RKO (cell line): ENCODE measurements around the gene DOK3.
"Not testable (repeated sequence)": the region's sequence is repeated elsewhere in the genome, so short reads cannot be mapped to it uniquely, and the experiment has no call there.

Experiments
- DNase-seq: peaks from one replicate; pipeline ENCODE4 v3.0.0-alpha.2; 2016; ENCODE audit warnings: low spot score

Gene DOK3

DNA sequence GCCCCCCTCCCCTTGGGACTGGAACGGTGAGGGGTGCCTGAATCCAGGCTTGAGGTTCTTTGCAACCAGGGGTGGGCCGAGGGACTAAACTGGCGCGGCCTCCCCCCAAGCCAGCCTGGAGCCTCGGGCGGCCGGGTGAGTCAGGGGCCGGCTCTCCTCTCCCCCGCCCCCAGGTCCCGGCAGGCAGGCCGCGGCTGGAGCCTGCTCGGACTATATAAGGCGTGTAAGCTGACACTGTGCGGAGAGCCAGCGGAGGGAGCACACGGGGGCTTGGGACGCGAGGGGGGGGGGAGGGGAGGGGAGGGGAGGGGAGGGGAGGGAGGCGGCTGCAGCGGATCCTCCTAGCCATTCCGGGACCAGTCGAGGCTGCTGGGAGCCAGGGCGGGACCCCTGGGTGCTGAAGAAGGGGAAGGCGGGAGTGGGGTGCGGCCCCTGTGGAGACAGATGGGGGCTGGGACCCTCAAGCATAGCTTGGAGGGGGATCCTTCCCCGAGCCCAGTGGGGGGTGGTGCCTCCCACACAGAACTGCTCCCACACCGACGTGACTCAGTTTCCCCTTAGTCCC, 12.8 kb downstream of the DOK3 start:
- DNase-seq: peak; percentile 96

DNA sequence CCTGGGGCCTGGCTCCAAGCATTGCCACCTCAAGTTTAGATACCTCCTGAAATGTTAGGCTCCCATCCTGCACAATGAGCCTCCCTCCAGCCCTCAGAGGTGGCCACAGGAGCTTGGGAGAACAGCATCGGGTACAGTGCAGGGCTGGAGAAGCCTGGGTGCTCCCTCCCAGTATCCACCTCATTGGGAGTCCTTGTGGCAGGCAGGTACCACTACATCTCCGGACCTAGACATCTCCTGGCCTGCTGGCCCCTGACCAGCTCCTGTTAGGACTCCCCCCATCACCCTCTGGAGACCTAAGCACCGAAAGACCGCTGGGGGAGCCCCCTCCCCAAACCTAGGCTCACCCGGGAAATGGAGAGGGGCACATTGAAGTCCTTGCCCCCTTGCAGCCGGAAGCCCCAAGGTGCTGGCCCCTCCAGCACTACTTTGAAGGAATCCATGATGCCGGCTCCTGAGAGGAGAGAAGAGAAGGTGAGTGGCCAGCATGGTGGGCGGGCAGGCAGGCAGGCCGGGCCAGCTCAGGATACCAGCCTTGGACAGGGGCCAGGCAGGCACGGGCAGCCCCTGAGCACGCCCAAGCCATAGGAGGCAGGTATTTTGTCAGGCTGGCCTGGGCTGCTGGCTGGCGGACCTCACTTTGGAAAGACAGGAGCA, 13.4 kb downstream of the DOK3 start:
- peak; percentile 87 for DNase-seq

DNA sequence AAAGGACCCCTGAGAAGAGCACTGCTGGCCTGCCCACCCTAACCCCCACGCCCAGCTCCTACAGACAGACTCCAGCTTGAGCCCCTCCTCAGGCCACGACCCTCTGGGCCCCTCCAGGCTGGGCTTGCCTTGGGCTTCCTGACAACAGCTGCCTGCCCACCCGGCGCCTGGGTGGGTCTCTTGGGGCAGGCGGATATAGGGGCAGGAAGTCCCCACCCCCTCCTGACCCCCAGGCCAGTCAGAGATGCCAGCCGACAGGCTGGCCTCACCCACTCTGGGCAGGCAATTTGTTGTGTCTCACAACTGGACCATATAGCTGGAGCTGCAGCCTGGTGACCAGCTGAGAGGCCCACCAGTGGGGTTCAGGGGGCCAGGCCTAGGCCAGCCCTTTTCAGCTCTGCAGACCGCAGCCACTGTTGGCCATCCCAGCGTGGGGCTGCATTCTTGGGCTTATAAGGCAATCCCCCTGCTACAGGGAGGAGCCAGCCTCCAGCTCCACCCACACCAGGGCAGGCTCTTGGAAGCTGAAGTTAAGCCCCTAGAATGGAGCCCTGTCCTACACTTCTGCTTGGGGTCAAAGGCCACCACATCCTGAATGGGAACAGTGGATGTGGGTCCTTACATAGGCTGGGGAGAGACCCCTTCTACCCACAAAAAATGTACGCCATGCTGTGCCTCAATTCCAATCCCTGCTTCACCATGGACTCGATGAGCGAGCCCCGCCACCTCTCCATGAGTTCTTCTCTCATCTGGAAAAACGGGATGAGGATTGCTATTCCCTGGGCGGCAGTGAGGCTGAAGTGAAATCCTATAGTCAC, 14.2 kb downstream of the DOK3 start:
- DNase-seq: peak; percentile 82

DNA sequence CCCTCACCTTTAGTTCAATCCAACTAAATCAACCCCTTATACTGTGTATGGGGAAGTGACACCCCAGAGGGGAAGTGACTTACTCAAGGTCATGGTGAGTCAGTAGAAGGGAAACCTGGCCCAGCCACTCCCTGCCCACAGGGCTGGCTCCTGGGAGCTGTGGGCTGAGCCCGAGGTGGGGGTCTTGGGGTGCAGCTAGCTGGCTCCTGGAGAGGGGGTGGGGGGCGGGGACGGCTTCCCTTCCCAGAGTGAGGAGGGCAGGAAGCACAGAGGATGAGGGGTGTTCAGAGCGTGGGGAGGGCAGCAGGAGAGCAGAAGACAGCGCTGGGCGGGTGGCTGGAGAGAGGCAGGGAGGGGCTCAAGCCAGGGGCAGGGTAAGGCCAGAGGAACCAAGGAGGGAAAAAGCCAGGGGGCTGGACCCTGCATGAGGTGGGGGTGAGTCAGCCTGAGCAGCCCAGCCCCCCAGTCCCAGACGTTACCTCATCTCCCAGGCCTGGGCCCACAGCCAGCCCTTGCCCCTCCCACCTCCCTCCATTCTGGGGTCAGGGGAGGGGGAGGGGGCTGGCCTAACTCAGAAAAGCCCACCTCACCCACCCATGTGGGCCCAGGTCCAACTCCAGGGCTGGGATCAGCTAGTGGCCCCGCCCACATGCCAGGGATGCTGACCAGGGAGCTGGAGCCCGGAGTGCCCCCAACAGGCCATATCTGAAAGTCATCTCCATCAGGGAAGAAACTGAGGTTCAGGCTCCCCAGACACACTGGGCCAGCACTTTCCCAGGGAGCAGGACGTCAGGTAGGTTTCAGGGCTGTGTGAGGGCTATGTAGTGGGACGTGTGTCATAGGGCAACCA, 15.1 kb downstream of the DOK3 start:
- DNase-seq: peak; percentile 92

DNA sequence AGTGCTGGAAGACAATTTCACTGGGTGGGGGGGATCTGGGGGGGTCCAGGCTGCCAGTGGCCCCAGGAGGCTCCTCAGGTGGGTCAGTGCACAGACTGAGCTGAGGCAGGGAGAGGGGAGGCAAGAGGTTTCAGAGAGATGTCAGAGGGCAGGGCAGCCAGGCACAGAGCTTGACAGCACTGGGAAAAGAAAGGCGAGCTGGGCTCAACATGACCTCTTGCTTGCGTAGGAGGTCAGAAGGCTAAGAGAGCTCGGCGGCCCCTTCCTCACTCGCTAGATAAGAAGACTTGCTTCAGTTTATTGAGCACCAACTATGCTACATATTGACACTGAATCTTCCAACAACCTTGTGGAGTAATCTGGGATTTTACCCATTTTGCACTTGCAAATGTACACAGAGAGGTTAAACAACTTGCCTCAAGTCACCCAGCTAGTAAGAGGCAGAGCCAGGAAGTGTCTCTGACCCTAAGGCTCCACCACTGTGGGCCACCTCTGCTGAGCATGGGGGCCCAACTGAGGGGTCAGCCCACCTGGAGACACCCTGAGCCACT, 15.8 kb downstream of the DOK3 start:
- DNase-seq: no peak

DNA sequence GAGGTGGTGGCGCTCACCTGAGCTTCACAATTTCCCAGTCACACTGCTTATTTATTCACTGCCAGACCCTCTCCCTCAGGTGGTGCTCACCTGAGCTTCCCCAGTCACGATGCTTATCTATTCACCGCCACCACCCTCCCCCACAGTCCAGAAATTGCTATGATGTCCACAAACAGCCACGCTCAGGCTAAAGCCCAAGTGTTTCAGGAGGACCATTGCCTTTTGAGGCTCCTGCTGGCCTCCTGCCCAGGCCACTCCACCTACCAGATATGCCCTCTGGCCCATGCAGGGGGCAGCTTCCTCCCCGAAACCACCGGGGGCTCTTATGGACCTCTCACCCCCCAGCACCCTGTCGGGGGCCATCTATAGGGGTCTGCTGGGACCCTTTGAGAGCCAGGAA, 16.8 kb downstream of the DOK3 start:
- DNase-seq: no peak

DNA sequence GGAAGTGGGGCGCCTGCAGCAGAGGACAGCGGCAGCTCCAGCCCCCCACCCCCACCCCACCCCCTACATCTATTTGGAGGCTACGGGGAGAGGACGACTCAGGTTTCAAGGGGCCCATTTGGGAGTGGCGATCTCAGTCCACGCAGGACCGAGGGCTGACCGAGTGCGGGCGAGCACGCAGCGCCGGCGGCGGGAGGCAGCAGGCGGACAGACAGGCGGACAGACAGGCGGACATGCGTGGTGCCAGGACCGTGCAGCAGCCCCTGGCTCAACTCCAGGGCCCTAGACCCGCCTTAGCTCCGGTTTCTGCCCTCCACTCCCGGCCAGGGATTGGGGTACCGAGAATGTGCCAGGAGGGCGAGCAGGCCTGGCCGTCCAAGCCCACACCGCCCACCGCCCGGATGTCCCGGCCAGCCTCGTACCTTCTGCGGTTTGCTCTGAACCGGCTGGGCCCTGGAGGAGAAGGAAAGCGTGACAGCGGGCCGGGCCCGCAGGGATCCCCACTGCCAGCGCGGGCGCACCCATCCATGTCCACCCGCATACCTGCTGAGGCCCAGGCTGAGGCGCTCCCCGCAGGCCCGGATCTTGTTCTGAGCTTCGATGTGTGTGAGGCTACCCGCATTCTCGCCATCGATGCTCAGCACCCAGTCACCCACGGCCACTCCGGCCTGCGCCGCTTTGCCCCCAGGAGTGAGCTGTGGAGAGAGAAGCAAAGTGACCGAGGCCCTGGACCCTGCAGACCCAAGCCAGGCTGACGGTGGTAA, 17.5 kb downstream of the DOK3 start:
- no peak for DNase-seq

DNA sequence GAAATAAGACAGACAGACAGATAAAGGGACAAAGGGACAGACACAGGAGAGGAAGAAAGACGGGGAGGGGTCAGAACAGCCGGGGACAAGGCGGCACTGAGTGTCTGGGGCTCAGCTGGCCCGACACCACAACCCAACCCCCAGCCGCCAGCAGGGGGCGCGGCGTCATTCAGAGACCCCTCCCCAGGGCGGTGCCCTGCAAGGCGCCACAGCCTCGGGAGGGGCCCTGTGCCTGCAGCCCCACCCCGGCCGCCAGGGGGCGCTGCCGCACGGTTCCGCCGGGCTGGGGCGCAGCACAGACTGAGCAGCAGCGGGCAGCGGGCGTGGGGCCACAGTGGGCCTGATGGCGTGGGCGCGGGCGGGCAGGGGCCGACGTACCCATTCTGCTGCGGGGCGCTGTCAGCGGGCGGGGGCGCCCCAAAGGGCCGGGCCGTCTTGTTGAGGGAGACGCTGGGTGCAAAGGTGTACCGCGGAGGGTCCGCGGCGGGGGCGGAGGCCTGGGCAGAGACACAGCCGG, 18.1 kb downstream of the DOK3 start:
- peak; percentile 37 for DNase-seq

DNA sequence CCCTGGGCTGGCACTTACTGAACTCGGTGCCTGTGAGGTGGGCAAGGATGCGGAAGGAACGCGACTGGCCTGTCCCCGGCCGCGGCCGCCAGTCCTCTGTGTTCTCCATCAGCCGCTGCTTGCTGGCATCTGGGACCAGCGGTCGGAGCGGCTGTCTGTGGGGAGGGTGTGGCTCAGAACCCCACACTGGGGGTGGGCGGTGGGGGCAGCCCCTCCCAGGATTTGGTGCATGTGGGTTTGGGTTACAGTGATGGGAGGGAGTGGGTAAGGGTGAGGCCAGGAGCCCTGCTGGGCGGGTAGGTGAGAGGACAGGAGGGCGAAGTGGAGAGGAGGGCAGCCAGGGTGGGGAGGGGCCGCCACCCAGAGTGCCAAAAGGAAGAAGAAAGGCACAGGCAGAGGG, 18.6 kb downstream of the DOK3 start:
- DNase-seq: no peak

DNA sequence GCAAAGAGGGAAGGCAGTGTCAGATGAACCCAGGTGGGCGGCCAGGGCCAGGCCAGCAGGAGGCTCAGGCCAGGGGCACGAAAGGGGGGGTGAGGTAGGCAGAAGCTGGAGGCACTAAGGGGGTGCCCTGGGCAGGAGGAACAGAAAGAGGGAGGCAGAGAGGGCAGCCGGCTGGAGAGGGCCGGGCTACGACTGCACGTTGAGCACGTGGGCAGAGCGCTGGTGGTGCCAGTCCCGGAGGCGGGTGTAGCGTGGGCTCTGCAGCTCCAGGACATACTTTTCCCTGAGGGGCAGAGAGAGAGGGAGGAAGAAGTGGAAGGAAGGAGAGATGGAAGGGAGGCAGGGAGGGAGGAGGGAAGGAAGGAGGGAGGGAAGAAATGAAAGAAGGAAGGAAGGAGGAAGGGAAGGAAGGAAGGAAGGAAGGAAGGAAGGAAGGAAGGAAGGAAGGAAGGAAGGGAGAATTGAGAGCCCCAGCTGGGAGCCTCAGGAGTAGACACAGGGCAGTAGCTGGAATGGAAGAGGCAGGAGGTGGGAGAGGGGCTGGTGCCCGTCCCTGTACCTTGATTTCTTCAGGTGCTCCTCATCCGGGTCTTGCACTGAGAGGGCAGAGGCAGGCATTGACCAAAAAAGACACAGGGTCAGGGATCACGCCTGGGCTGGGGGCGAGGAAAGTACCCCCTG, 19.2 kb downstream of the DOK3 start:
- DNase-seq: no peak

DNA sequence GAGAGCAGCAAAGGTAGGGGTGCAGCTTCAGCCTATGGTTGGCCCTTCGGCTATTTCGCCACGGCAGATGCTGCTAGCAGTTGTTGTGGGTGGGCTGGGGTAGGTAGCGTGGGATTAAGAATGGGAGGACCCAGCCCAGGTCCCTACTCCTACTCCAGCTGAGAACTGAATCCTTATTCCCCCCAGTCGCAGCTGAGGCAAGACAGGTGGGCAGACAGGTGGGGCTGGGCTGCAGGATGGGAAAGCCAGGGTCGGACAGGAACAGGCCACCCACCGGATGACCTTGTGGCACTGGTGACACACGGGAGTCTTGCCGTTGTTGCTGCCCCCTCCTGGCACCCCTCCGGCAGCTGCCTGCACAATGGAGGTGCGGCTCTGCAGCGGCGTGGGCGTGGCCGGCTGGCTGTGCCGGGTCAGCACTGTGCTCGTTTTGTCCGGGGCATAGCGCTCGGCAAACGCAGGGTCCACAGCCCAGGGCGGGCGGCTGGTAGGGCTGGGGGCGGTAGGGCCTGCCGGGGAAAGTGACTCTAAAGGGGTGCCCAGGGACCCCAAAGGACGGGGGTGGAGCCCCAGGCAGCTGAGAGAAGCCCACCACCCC, 20.4 kb downstream of the DOK3 start:
- no peak for DNase-seq

DNA sequence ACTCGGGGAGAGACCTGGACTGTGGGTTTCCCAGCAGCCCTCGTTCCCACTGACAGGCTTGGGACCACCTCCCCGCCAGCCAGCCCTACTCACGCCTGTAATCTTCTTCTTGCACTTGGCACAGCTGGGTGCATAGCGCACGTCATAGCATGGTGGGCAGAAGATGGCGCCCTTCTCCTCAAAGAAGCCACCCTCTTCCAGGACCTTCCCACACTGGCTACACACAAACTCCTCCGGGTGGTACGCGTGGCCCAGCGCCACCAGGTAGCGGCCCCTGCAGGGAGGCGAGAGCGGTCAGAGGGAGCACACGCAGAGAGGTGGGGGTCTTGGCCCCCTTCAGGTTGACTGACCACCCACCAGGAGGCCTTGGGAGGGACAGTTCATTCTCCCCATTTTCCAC, 21.7 kb downstream of the DOK3 start:
- no peak for DNase-seq

DNA sequence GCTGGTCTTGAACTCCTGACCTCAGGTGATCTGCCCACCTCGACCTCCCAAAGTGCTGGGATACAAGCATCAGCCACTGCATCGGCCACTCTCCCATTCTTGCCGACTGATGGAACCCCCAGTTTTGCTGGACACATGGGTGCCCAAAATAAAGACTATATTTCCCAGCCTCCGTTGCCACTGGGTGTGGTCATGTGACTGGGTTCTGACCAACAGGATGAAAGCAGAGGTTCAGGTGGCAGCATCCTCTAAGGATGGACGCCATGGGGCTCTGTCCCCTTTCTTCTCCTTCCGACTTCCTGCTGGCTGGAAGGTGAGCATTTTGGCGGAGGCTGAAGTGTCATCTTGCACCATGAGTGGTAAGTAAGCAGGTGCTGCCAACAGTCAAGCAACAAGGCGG, 22.5 kb downstream of the DOK3 start:
- no peak for DNase-seq

DNA sequence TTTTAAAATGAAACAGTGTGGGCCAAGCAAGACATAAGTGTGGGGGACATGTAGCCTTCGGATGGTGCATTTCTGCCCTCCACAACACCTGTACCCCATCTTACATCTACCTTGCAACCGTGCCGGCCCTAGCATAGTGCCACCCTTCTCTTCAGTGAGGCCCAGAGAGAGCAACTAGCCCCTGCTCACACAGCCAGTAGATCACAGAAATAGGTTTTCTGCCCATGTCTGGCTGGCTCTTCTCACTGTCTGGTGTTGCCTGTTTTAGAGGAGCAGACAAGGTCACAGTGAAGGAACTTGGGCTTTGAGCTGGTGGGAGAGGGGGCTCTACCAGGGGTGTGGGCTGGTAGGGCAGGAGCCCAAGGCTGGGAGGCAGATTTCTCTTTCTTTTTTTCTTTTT, 23.4 kb downstream of the DOK3 start:
- DNase-seq: no peak

DNA sequence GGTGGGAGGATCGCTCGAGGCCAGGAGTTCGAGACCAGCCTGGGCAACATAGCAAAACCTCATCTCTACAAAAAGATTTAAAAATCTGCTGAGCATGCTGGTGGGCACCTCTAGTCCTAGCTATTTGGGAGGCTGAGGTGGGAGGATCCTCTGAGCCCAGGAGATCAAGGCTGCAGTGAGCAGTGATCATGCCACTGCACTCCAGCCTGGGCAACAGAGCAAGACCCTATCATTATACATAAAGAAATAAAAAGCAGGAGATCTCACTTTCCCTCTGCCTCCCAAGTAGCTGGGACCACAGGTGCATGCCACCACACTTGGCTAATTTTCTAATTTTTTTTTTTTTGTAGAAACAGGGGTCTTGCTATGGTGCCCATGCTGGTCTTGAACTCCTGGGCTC, 23.9 kb downstream of the DOK3 start:
- DNase-seq: not testable (repeated sequence)

DNA sequence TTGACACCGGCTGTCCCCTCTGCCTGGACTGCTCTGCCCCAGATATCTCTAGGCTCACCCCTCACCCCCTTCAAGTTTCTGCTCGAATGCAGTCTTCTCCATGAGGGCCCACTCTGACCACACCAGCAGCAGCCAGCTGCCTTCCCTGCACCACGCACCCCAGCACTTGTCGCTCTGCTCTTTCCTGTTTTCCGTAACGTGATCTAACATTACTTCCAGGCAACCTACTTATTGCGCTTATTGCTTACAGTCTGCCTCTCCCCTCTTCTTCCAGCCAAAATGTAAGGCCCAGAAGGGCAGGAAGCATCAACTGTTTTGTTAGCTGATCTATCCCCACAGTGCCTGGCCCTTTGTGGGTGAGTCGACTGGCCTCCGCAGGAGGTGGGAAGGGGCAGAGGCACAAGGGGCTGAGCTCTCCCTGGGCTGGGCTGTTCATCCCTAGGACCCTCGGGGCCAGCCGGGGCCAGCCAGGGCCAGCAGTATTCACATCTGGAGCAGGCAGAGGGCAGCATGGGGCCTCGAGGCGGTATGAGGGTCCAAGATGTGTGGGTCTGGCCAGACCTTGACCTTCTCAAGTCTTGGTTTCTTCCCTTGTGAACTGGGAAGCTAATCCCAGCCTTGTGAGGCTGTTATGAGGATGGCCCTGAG, 24.6 kb downstream of the DOK3 start:
- no peak for DNase-seq

DNA sequence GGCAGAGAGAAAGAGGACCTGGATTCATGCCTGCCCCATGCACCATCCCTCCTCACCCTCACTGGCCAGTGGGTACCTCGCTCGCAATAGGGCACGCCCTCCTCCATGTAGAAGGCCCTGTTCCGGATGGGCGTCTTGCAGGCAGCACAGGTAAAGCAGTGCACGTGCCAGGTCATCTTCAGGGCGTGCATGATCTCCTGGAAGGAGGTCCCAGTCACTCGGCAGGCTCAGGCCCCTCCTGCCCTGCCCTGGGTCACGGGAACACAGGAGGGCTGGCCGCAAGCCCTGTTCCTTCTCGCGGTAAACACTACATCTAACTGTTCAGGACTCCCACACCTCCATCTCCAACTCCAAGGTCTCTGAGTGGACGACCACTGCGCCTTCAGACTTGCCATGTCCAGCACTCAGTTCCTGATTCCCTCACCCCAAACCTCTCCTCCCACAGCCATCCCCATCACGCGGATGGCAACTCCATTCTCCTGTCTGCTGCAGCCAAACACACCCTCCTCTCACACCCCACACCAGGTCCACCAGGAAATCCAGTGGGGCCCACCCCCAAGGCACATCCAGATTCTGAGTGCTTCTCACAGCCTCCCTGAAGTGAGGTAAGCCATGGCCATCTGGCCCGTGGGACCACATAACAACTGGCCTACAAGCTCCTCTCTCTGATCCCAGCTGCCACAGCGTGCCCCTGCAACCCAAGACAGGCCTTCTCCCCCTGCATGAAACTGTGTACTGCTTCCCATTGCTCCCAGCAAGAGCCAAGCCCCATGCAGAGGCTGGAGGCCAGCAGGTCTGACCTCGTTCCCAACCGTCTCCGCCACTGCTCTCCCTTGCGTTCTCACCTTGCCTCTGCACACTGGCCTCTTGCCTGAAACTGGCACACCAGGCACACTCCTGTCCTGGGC, 25.4 kb downstream of the DOK3 start:
- no peak for DNase-seq

DNA sequence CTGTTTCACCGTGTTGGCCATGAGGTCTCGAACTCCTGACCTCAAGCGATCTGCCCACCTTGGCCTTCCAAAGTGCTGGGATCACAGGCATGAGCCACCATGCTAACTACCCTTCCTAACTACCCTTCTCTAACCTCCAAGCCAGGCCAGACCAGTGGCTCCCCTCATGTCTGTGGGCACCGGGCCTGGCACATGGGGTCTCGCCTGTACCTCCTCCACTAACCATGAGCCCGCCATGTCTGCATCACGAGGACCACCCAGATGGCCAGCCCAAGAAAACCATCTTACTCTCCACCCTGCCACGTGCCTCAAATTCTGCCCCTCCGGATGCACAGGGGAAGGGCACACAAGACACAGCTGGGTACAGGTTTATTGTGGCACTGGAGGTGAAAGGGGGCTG, 26.6 kb downstream of the DOK3 start:
- no peak for DNase-seq

DNA sequence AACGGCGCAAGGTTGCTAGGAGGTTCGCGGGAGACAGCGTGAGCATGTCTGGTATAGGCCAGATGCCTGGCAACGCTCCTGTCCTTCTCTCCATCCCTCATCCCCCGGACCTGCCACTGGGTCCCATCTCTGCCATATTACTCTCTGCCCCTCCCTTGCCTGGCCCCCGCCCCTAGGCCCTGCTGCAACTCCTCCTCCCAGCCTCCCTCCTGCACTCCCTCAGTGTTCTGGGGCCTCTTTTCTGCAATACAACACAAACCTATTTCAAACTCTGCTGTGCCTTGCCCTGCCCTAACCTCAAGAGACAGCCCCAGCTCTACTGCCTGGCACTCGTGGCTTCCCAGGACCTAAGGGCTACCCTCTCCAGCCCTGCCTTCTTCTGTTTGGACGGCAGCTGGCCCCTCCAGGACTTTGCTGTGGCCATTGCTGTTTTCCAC, 27.2 kb downstream of the DOK3 start:
- DNase-seq: no peak
